ENCODE data around the gene CTDSP2.

Gene CTDSP2

GRCh38 chr12:57839996-57840395 is 6.5 kb downstream of the CTDSP2 start:
- H3K4me3 ChIP-seq (ENCODE audit: control insufficient read depth, low read depth, low read length): no peak overlapping the region
- no peak for DNase-seq (ENCODE audit: low read depth)
- no peak for TF ChIP-seq CTCF (IDR thresholded peaks at IDR 0.05; ENCODE audit: control insufficient read depth, insufficient read depth, low read depth, low read length, missing control alignments)

GRCh38 chr12:57838594-57839302 is 7.8 kb downstream of the CTDSP2 start:
- TF ChIP-seq CTCF (IDR thresholded peaks at IDR 0.05; ENCODE audit: control insufficient read depth, insufficient read depth, low read depth, low read length, missing control alignments): no peak
- H3K4me3 ChIP-seq (ENCODE audit: control insufficient read depth, low read depth, low read length): no peak overlapping the region
- no peak for DNase-seq (ENCODE audit: low read depth)

GRCh38 chr12:57837864-57838562 is 8.5 kb downstream of the CTDSP2 start:
- TF ChIP-seq CTCF (IDR thresholded peaks at IDR 0.05; ENCODE audit: control insufficient read depth, insufficient read depth, low read depth, low read length, missing control alignments): no peak
- no peak for DNase-seq (ENCODE audit: low read depth)
- no peak overlapping the region for H3K4me3 ChIP-seq (ENCODE audit: control insufficient read depth, low read depth, low read length)

- no peak for TF ChIP-seq CTCF (IDR thresholded peaks at IDR 0.05; ENCODE audit: control insufficient read depth, insufficient read depth, low read depth, low read length, missing control alignments)
- H3K4me3 ChIP-seq (ENCODE audit: control insufficient read depth, low read depth, low read length): no peak overlapping the region
- DNase-seq (ENCODE audit: low read depth): no peak
These were observed 9.8 kb downstream of the CTDSP2 start for GRCh38 chr12:57836442-57837375.

- TF ChIP-seq CTCF (IDR thresholded peaks at IDR 0.05; ENCODE audit: control insufficient read depth, insufficient read depth, low read depth, low read length, missing control alignments): no peak
- no peak for DNase-seq (ENCODE audit: low read depth)
- no peak overlapping the region for H3K4me3 ChIP-seq (ENCODE audit: control insufficient read depth, low read depth, low read length)
These were observed 10.9 kb downstream of the CTDSP2 start for GRCh38 chr12:57835366-57836288.

Measured in AG09309 (cell line).